Sigmoid colon (tissue), 4 donors: ENCODE results near the gene MYH10.

Experiments used
- CTCF ChIP-seq, 4 experiments: fragments of 450-650 bp in 3 of 4; fragments of 200-600 bp in 1 of 4; IDR thresholded peaks; one replicate each; pipeline ENCODE4 v1.5.1; 2016 to 2019; ENCODE audit warnings: antibody characterized with exemption in 4 of 4, mild to moderate bottlenecking in 3 of 4, moderate library complexity in 2 of 4
- POLR2A ChIP-seq, 2 donors: fragments of 450-650 bp; IDR thresholded peaks; one replicate each; pipeline ENCODE4 v1.6.1; 2016; ENCODE audit warnings: antibody characterized with exemption in 2 of 2, mild to moderate bottlenecking in 2 of 2, moderate library complexity in 2 of 2
- POLR2AphosphoS5 ChIP-seq, 4 donors: sonication (generic); formaldehyde crosslinking; IDR thresholded peaks; one replicate each; pipeline ENCODE4 v1.6.1; 2017; ENCODE audit warnings: antibody characterized with exemption in 4 of 4

- TF ChIP-seq POLR2A (IDR thresholded peaks at IDR 0.05) (no peak), POLR2AphosphoS5 (IDR thresholded peaks at IDR 0.05) (no peak), CTCF (IDR thresholded peaks at IDR 0.05) (no peak)
Measured at GRCh38 chr17:8654822-8655221, 24.3 kb upstream of the MYH10 start.
